H9 (cell line): ENCODE results near the gene TEK. TPM values are rescaled to one million over a fixed set of nuclear protein-coding genes. Genes with fewer than 3 reads are reported as not detected.

ENCODE experiments used
- DNase-seq: peaks from one replicate; pipeline ENCODE4 v3.0.0-alpha.2; 2017
- H2AFZ ChIP-seq: one replicate; pipeline ENCODE4 v1.6.1; 2013; ENCODE audit warnings: mild to moderate bottlenecking, low read length, control low read depth, moderate library complexity
- H2AK5ac ChIP-seq: 2 replicates; pipeline ENCODE4 v1.6.1; 2013; ENCODE audit warnings: low read length, control low read depth, mixed read lengths; ENCODE audit not compliant: insufficient read length
- H2BK120ac ChIP-seq: one replicate; pipeline ENCODE4 v1.6.1; 2013; ENCODE audit warnings: low read depth, mild to moderate bottlenecking, low read length, control low read depth, inconsistent platforms; ENCODE audit not compliant: poor library complexity, severe bottlenecking
- H2BK12ac ChIP-seq: 2 replicates; pipeline ENCODE4 v1.6.1; 2013; ENCODE audit warnings: low read length, control low read depth, mixed read lengths, low read depth; ENCODE audit not compliant: insufficient read length
- H2BK15ac ChIP-seq: 2 replicates; pipeline ENCODE4 v1.6.1; 2013; ENCODE audit warnings: low read depth, low read length, control low read depth
- H2BK20ac ChIP-seq: one replicate; pipeline ENCODE4 v1.6.1; 2013; ENCODE audit warnings: low read depth, mild to moderate bottlenecking, low read length, control low read depth, inconsistent platforms; ENCODE audit not compliant: poor library complexity, severe bottlenecking
- H2BK5ac ChIP-seq: 2 replicates; pipeline ENCODE4 v1.6.1; 2013; ENCODE audit warnings: low read length, control low read depth, mixed read lengths; ENCODE audit not compliant: insufficient read length
- H3K14ac ChIP-seq: 2 replicates; pipeline ENCODE4 v1.6.1; 2013; ENCODE audit warnings: low read length, control low read depth; ENCODE audit not compliant: insufficient read depth
- H3K18ac ChIP-seq: 2 replicates; pipeline ENCODE4 v1.6.1; 2013; ENCODE audit warnings: low read depth, mild to moderate bottlenecking, mixed read lengths, low read length, control low read depth; ENCODE audit not compliant: insufficient read length
- H3K23ac ChIP-seq: 2 replicates; pipeline ENCODE4 v1.6.1; 2013; ENCODE audit warnings: low read length, control low read depth, mixed read lengths, low read depth; ENCODE audit not compliant: insufficient read length
- H3K23me2 ChIP-seq: 2 replicates; pipeline ENCODE4 v1.6.1; 2013; ENCODE audit warnings: low read depth, mild to moderate bottlenecking, mixed read lengths, low read length, control low read depth; ENCODE audit not compliant: insufficient read length, poor library complexity, severe bottlenecking
- H3K27ac ChIP-seq: 2 replicates; pipeline ENCODE4 v1.5.1; 2013; ENCODE audit warnings: low read length, control low read depth, mixed read lengths, low read depth; ENCODE audit not compliant: insufficient read length
- H3K27me3 ChIP-seq: 2 replicates; pipeline ENCODE4 v1.6.1; 2013; ENCODE audit warnings: low read length, control low read depth, inconsistent platforms; ENCODE audit not compliant: insufficient read depth
- H3K4ac ChIP-seq: 2 replicates; pipeline ENCODE4 v1.6.1; 2013; ENCODE audit warnings: low read depth, mild to moderate bottlenecking, control low read depth, inconsistent platforms, low read length, moderate library complexity
- H3K4me1 ChIP-seq: 2 replicates; pipeline ENCODE4 v1.6.1; 2013; ENCODE audit warnings: low read length, control low read depth, inconsistent platforms; ENCODE audit not compliant: insufficient read depth
- H3K4me2 ChIP-seq: 2 replicates; pipeline ENCODE4 v1.6.1; 2013; ENCODE audit warnings: low read length, control low read depth, mixed read lengths; ENCODE audit not compliant: insufficient read length, insufficient read depth
- H3K56ac ChIP-seq: 2 replicates; pipeline ENCODE4 v1.6.1; 2013; ENCODE audit warnings: low read depth, mild to moderate bottlenecking, mixed read lengths, low read length, control low read depth; ENCODE audit not compliant: insufficient read length
- H3K79me1 ChIP-seq: 2 replicates; pipeline ENCODE4 v1.6.1; 2013; ENCODE audit warnings: low read depth, mild to moderate bottlenecking, moderate library complexity, low read length, control low read depth, inconsistent platforms; ENCODE audit not compliant: insufficient read depth, poor library complexity, severe bottlenecking
- H3K79me2 ChIP-seq: 2 replicates; pipeline ENCODE4 v1.6.1; 2013; ENCODE audit warnings: low read length, control low read depth, inconsistent platforms; ENCODE audit not compliant: insufficient read depth
- H3K9ac ChIP-seq: 2 replicates; pipeline ENCODE4 v1.6.1; 2013; ENCODE audit warnings: low read length, control low read depth, mixed read lengths; ENCODE audit not compliant: insufficient read length; ENCODE audit errors: extremely low read depth
- H3K9me3 ChIP-seq: one replicate; pipeline ENCODE4 v1.6.1; 2013; ENCODE audit warnings: low read depth, low read length, inconsistent platforms; ENCODE audit not compliant: control insufficient read depth
- H3T11ph ChIP-seq: one replicate; pipeline ENCODE4 v1.6.1; 2013; ENCODE audit warnings: mild to moderate bottlenecking, low read length, control low read depth, inconsistent platforms
- H4K20me1 ChIP-seq: one replicate; pipeline ENCODE4 v1.6.1; 2013; ENCODE audit not compliant: control insufficient read depth, insufficient read length, insufficient read depth
- H4K5ac ChIP-seq: 2 replicates; pipeline ENCODE4 v1.6.1; 2013; ENCODE audit warnings: low read depth, mild to moderate bottlenecking, mixed read lengths, low read length, control low read depth; ENCODE audit not compliant: insufficient read length
- H4K8ac ChIP-seq: replicated peaks from 2 replicates; pipeline ENCODE4 v1.6.1; 2013; ENCODE audit warnings: low read length, control low read depth, mixed read lengths, low read depth; ENCODE audit not compliant: insufficient read length
- H4K91ac ChIP-seq: 2 replicates; pipeline ENCODE4 v1.6.1; 2013; ENCODE audit warnings: low read depth, mild to moderate bottlenecking, moderate library complexity, mixed read lengths, low read length, control low read depth; ENCODE audit not compliant: insufficient read length
- H3K27ac Mint-ChIP-seq, 3 experiments: 2 replicates in 2 of 3; 3 replicates in 1 of 3; pipeline ENCODE4 v1.8.0; 2020 to 2021; ENCODE audit warnings: mixed read lengths in 3 of 3, mild to moderate bottlenecking in 1 of 3, moderate library complexity in 1 of 3
- H3K27me3 Mint-ChIP-seq: 2 replicates; pipeline ENCODE4 v1.8.0; 2021; ENCODE audit warnings: low read depth, mild to moderate bottlenecking, moderate library complexity, mixed read lengths
- H3K36me3 Mint-ChIP-seq, 3 experiments: 2 replicates in 2 of 3; 3 replicates in 1 of 3; pipeline ENCODE4 v1.8.0; 2020 to 2021; ENCODE audit warnings: low read depth in 3 of 3, mixed read lengths in 3 of 3; ENCODE audit not compliant: insufficient read depth in 1 of 3
- H3K4me1 Mint-ChIP-seq, 2 experiments: 2 replicates each; pipeline ENCODE4 v1.8.0; 2020; ENCODE audit warnings: mixed read lengths in 2 of 2
- H3K4me3 Mint-ChIP-seq, 2 experiments: 2 replicates in 1 of 2; 3 replicates in 1 of 2; pipeline ENCODE4 v1.8.0; 2020 to 2021; ENCODE audit warnings: mild to moderate bottlenecking in 2 of 2, mixed read lengths in 2 of 2, moderate library complexity in 1 of 2
- H3K9me3 Mint-ChIP-seq, 2 experiments: 2 replicates in 1 of 2; 3 replicates in 1 of 2; pipeline ENCODE4 v1.8.0; 2020; ENCODE audit warnings: mild to moderate bottlenecking in 2 of 2, mixed read lengths in 2 of 2, moderate library complexity in 1 of 2
- WGBS: extraction: QIAGEN DNeasy Blood & Tissue Kit; methylation state at CpG from one replicate; pipeline ENCODE4 v1.1.7; 2013; ENCODE audit warnings: missing lambda C conversion rate, low lambda C conversion rate, mixed read lengths; ENCODE audit not compliant: insufficient read length; ENCODE audit errors: extremely low coverage; 5-methylcytosine and 5-hydroxymethylcytosine counted together
- total RNA-seq: library from RNA; stranded (reverse); gene quantifications from 2 replicates; pipeline ENCODE4 v1.2.1, GENCODE V29; 2021
- TF ChIP-seq, protein P1 (sequence below): fragments of 200-600 bp; sonication (generic); conservative IDR thresholded peaks from 3 replicates; pipeline ENCODE4 v1.8.0; 2021; ENCODE audit warnings: antibody characterized with exemption, mild to moderate bottlenecking

TEK gene
- total RNA-seq, 1 experiment from 2014 or later, result 1.8 TPM

DNA sequence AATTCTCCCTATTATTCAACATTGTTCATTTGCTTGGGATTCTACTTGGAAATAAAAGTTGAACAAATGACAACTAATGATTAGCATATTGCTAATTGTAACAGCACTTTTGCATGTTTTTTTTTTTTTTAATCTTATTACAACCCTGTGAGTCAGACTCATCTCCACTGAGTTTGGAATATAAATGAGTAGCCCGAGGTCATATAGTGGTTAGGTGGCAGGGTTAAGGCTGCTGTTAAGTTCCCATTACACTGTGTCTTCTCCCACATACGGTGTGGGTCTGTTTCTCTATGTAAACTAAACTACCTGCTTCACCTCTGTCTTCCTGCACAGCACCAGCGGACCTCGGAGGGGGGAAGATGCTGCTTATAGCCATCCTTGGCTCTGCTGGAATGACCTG lies 95.6 kb downstream of the TEK start:
- Histone ChIP-seq H3K23me2 (no peaks in the 10 kb centered on the region), H2AK5ac (no peak overlapping the region), H2BK5ac (no peak overlapping the region), H3K56ac (no peak overlapping the region), H3K14ac (no peak overlapping the region), H3K4me1 (no peaks in the 10 kb centered on the region), H3T11ph (no peak overlapping the region), H3K18ac (no peak overlapping the region), H3K23ac (no peak overlapping the region), H4K8ac (no peak overlapping the region), H3K79me1 (no peaks in the 10 kb centered on the region), H3K27ac (no peak overlapping the region), H3K9ac (no peak overlapping the region), H3K9me3 (no peaks in the 10 kb centered on the region), H2BK15ac (no peak overlapping the region), H4K5ac (no peak overlapping the region), H3K27me3 (no peaks in the 10 kb centered on the region), H3K79me2 (no peaks in the 10 kb centered on the region), H2BK12ac (no peak overlapping the region), H2BK120ac (no peak overlapping the region), H4K20me1 (no peaks in the 10 kb centered on the region), H2AFZ (no peak overlapping the region), H3K4ac (no peak overlapping the region), H2BK20ac (no peak overlapping the region), H4K91ac (no peak overlapping the region), H3K4me2 (no peak overlapping the region)
- WGBS, result no CpG with 5 or more reads among the region's 4 CpGs
- H3K4me1 Mint-ChIP-seq, result no peaks in the 10 kb centered on the region
- H3K9me3 Mint-ChIP-seq, result no peaks in the 10 kb centered on the region
- no peaks in the 10 kb centered on the region for H3K27me3 Mint-ChIP-seq
- DNase-seq, result no peak
- TF ChIP-seq, protein P1, sequence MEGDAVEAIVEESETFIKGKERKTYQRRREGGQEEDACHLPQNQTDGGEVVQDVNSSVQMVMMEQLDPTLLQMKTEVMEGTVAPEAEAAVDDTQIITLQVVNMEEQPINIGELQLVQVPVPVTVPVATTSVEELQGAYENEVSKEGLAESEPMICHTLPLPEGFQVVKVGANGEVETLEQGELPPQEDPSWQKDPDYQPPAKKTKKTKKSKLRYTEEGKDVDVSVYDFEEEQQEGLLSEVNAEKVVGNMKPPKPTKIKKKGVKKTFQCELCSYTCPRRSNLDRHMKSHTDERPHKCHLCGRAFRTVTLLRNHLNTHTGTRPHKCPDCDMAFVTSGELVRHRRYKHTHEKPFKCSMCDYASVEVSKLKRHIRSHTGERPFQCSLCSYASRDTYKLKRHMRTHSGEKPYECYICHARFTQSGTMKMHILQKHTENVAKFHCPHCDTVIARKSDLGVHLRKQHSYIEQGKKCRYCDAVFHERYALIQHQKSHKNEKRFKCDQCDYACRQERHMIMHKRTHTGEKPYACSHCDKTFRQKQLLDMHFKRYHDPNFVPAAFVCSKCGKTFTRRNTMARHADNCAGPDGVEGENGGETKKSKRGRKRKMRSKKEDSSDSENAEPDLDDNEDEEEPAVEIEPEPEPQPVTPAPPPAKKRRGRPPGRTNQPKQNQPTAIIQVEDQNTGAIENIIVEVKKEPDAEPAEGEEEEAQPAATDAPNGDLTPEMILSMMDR, result no peak
- H3K4me3 Mint-ChIP-seq, result no peak overlapping the region
- no peak overlapping the region for H3K27ac Mint-ChIP-seq
- H3K36me3 Mint-ChIP-seq, result no peaks in the 10 kb centered on the region
